ENCODE measurements around the gene MRPL20. TPM values are rescaled to one million over a fixed set of nuclear protein-coding genes. Genes with fewer than 3 reads are reported as not detected.

MRPL20 gene
- total RNA-seq, 1 donor from 2014 or later: 117 TPM

- Mint-ChIP-seq H3K27ac (ENCODE audit: unreplicated experiment) (no peak overlapping the region), H3K9me3 (no peaks in the 10 kb centered on the region)
- no peak for DNase-seq (ENCODE audit: low read depth, low spot score)
Observed at GRCh38 chr1:1361233-1361981, 45.7 kb downstream of the MRPL20 start.

GRCh38 chr1:1360506-1361169, 46.5 kb downstream of the MRPL20 start:
- Mint-ChIP-seq H3K9me3 (no peaks in the 10 kb centered on the region), H3K27ac (ENCODE audit: unreplicated experiment) (peak overlapping the region; percentile 54), H3K4me3 (no peak overlapping the region), H3K36me3 (ENCODE audit: low read depth) (no peaks in the 10 kb centered on the region), H3K4me1 (peaks cover 37% of the 10 kb centered on the region), H3K27me3 (ENCODE audit: low read depth) (peaks cover 20% of the 10 kb centered on the region)
- DNase-seq (ENCODE audit: low read depth, low spot score): no peak
- TF ChIP-seq, protein P1, sequence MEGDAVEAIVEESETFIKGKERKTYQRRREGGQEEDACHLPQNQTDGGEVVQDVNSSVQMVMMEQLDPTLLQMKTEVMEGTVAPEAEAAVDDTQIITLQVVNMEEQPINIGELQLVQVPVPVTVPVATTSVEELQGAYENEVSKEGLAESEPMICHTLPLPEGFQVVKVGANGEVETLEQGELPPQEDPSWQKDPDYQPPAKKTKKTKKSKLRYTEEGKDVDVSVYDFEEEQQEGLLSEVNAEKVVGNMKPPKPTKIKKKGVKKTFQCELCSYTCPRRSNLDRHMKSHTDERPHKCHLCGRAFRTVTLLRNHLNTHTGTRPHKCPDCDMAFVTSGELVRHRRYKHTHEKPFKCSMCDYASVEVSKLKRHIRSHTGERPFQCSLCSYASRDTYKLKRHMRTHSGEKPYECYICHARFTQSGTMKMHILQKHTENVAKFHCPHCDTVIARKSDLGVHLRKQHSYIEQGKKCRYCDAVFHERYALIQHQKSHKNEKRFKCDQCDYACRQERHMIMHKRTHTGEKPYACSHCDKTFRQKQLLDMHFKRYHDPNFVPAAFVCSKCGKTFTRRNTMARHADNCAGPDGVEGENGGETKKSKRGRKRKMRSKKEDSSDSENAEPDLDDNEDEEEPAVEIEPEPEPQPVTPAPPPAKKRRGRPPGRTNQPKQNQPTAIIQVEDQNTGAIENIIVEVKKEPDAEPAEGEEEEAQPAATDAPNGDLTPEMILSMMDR (conservative IDR thresholded peaks at IDR 0.05): no peak

More at GRCh38 chr1:1361233-1361981, 45.7 kb downstream of the MRPL20 start:
- Mint-ChIP-seq H3K4me3 (peak overlapping the region; percentile 59), H3K27me3 (ENCODE audit: low read depth) (peaks cover 20% of the 10 kb centered on the region), H3K36me3 (ENCODE audit: low read depth) (no peaks in the 10 kb centered on the region), H3K4me1 (peaks cover 37% of the 10 kb centered on the region)
- TF ChIP-seq, protein P1 (conservative IDR thresholded peaks at IDR 0.05): no peak

- H3K9me3 Mint-ChIP-seq: no peaks in the 10 kb centered on the region
- peaks cover 20% of the 10 kb centered on the region for H3K27me3 Mint-ChIP-seq (ENCODE audit: low read depth)
- peak overlapping the region; percentile 57 for H3K27ac Mint-ChIP-seq (ENCODE audit: unreplicated experiment)
- H3K4me1 Mint-ChIP-seq: peaks cover 37% of the 10 kb centered on the region
- no peak for DNase-seq (ENCODE audit: low read depth, low spot score)
- no peaks in the 10 kb centered on the region for H3K36me3 Mint-ChIP-seq (ENCODE audit: low read depth)
- TF ChIP-seq, protein P1 (conservative IDR thresholded peaks at IDR 0.05): no peak
- H3K4me3 Mint-ChIP-seq: peak overlapping the region; percentile 72
Observed at GRCh38 chr1:1359664-1360468, 47.2 kb downstream of the MRPL20 start.

- DNase-seq (ENCODE audit: low read depth, low spot score): no peak
- peaks cover 25% of the 10 kb centered on the region for H3K27me3 Mint-ChIP-seq (ENCODE audit: low read depth)
- TF ChIP-seq, protein P1 (conservative IDR thresholded peaks at IDR 0.05): no peak
- H3K4me3 Mint-ChIP-seq: peak overlapping the region; percentile 72
- peaks cover 37% of the 10 kb centered on the region for H3K4me1 Mint-ChIP-seq
- H3K27ac Mint-ChIP-seq (ENCODE audit: unreplicated experiment): no peak overlapping the region
- no peaks in the 10 kb centered on the region for H3K36me3 Mint-ChIP-seq (ENCODE audit: low read depth)
- H3K9me3 Mint-ChIP-seq: no peaks in the 10 kb centered on the region
Observed at GRCh38 chr1:1359308-1359663, 47.8 kb downstream of the MRPL20 start.

GRCh38 chr1:1358433-1359271, 48.4 kb downstream of the MRPL20 start, which contains the start of gene MXRA8:
TSS of gene MXRA8 (minus strand) at chr1:1358555. CDS start at chr1:1358504, 51 bp downstream.
- peak within 1 kb of the TSS; percentile 78 for H3K4me3 Mint-ChIP-seq
- TF ChIP-seq, protein P1 (conservative IDR thresholded peaks at IDR 0.05): no peak
- peaks cover 37% of the 10 kb centered on the region for H3K4me1 Mint-ChIP-seq
- no peaks in the 10 kb centered on the region for H3K9me3 Mint-ChIP-seq
- H3K27ac Mint-ChIP-seq (ENCODE audit: unreplicated experiment): peak within 1 kb of the TSS; percentile 50
- no peaks in the 10 kb centered on the region for H3K36me3 Mint-ChIP-seq (ENCODE audit: low read depth)
- H3K27me3 Mint-ChIP-seq (ENCODE audit: low read depth): peaks cover 31% of the 10 kb centered on the region
- no peak for DNase-seq (ENCODE audit: low read depth, low spot score)

All from neural crest cell (in vitro differentiated cells).